GM21723 (cell line): ENCODE measurements around the gene ZCCHC14.
A peak's percentile ranks its signal among the peaks of the same experiment; 100 is the strongest.
"Not testable (repeated sequence)": the region's sequence is repeated elsewhere in the genome, so short reads cannot be mapped to it uniquely, and the experiment has no call there.

Source experiments
- ATAC-seq: cut with Tn5 transposase; IDR thresholded peaks from one replicate; pipeline ENCODE4 v1.9.1; 2021; ENCODE audit warnings: mild to moderate bottlenecking, moderate library complexity; ENCODE audit not compliant: unreplicated experiment

ZCCHC14 gene

DNA sequence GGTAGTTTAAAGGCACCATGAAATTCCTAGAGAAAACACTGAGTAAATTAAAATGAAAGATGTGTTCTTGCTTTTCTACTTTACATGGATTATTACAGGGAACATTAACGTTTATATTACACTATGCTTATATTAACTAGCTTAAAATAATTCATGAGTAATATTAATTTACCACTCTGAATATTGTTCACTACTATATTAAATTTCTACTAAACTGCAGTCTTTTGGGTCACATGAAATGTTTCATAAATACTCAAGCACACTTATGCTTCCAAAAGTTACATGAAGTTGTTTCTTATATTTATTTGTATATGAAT lies 104.0 kb downstream of the ZCCHC14 start:
- ATAC-seq = no peak

DNA sequence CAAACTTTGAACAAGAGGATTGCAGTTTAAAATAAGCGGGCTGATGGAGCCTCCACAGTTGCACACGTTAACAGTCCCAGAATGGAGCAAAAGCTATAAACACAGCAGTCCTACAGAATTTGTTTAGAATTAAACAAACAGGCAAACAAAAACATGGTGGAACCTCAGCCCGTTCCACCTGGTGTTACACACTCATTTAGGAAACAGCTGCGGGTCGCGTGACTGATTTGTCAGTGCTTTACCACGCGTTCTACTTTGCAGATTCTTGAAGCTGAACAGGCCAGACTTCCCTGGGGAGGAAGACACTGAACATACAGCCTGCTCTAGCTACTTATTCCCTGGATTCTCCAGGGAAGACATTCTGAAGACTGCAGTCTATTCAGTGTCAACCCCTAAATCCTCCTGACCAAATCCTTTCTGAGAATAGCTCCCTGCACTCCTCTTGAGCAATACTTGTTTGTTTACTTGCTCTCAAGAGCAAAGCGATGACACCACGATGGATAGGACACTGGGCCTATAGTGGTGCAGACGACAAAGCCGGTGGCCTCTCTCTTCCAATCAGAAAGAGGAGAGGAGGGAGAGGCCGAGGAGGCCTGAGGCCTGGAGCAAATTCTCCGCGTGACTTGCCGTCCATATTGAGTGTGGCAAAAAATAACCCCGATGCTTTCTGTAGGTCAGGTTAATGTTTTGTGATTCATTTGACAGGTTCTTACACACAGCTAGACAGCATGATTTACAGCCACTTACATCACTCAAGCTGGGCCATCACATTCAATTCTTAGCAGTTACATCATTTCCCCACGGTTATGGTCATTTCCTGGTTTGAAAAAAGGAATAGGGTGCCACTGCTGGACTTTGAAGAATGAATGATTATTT lies 104.6 kb downstream of the ZCCHC14 start:
- ATAC-seq = peak; percentile 55

DNA sequence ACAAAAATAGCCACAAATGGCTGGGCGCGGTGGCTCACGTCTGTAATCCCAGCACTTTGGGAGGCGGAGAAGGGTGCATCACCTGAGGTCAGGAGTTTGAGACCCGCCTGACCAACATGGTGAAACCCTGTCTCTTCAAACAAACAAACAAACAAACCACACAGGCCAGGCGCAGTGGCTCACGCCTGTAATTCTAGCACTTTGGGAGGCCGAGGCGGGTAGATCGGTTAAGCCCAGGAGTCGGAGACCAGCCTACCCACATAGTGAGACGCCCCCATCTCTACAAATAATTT lies 108.0 kb downstream of the ZCCHC14 start:
- not testable (repeated sequence) for ATAC-seq

DNA sequence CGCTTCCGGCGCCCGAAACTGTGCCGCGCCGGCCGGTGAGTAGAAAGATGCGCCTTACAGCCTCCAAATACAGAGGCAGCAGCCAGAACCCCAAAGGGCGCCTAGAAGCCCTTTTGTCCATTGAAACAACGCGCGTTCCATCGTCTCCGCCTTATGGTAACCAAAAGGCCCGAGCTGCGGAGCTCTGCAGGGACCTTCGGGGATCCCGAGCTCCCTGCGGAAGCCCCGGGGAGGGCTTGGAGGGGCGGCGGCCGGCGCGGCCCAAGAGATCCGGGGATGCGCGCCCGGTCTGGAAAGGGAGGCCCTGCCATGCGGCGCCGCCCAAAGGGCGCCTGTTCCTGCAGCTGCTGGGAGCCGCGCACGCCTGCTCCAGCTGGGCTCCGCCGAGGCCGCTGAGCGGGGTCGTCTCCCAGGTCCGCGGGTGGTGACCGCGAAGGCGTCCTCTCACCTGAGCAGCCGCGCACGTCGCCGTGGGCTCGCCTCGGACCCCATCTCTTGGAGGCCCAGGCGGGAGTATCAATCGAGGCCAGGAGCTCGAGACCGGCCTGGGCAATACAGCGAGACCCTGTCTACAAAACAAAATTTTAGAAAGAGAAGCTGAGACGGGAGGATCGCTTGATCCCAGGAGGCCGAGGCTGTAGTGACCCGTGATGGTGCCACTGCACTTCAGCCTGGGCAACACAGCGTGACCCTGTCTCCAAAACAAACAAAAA lies 108.5 kb downstream of the ZCCHC14 start:
- peak; percentile 9 for ATAC-seq

DNA sequence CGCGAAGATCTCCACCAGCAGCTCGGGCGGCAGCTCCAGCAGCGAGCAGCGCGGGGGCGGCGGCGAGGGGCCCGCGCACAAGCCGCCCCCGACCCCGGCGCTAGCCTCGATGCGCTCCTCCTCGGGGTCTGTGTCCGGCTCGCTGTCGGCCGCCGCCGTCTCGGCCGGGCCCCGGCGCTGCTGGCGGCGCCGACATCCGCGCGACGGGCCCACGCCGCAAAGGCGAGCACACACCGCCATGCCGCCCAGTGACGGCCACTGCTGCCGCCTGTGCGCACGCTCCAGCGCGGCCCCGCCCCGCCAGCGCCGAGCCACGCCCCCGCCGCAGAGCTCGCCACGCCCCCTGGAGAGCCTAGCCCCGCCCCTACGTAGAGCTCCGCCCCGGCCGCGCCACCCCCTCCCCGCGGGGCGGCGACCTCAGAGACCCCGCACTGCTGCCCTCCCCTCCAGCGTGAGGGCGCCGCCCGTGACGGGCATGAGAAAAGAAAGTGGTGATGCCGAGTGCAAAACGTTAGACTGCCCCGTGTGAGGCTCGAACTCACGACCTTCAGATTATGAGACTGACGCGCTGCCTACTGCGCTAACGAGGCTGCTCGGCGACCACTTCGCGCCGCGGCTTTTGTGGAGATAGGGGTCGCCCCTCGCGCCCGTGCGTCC lies 109.2 kb downstream of the ZCCHC14 start, which contains the start of gene FBXO31:
Gene FBXO31 (minus strand): TSS at position 272 of the 657 bp plus-strand sequence. CDS start 32 bp downstream, at position 240.
- ATAC-seq = peak; percentile 44

DNA sequence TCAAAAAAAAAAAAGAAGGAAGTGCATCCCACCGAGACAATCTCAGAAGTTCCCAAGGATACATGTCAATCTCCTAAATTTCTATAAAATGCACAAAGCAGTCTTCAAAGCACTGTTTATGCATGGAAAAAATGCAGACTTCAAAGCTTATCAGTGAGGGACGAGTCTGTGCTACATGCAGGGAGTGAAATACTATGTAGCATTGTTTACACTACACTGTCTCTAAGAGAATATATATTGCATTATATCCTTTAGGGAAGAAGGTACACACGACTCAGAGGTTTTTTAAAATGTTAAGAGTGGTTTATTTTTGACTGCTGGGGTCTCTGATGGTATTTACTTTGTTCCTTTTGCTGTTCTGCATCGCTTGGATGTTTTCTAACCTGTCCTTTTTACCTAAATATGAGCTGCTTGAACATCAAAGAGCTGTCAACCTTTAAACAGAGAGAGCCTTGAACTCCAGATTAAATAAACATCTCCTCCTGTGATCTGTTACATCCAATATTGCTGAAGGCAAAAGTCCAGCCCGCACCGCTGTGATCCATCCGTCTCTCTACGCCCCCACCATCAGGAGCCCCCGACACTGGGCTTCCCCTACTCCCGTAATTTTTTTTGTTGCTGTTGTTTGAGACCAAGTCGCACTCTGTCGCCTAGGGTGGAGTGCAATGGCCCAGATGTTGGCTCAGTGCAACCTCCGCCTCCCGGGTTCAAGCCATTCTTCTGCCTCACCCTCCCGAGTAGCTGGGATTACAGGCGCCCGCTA lies 110.6 kb downstream of the ZCCHC14 start:
- no peak for ATAC-seq

DNA sequence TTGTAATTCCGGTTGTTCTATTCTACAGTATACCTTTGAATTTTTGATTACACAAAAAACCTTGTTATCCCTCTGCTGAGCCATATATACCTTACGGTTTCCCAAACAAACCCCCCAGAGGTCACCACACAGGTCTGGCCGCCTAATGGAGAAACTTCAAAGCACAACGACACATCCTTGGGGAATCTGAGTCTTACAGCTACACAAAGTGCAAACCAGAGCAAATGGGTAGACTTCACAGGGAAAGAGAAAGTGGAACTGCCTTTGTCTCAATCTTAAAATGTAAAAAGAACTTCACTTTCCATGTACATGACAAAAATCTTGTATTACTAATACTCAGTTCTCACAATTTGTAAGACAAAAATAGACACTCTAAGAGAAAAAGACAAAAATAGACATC lies 111.9 kb downstream of the ZCCHC14 start:
- ATAC-seq = no peak

DNA sequence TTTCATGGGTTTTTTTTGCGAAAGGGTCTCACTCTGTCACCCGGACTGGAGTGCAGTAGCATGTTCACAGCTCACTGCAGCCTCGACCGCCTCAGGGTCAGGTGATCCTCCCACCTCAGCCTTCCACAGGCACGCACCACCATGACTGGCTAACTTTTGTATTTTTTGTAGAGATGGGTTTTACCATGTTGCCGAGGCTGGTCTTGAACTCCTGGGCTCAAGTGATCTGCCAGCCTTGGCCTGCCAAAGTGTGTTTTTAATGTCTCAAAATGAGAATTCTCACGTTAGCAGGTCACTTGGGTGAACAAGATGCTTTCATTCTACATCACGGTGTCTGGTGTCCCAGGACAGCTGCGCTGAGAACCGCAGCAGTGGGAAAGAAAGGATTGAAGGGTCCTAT lies 112.4 kb downstream of the ZCCHC14 start:
- no peak for ATAC-seq

DNA sequence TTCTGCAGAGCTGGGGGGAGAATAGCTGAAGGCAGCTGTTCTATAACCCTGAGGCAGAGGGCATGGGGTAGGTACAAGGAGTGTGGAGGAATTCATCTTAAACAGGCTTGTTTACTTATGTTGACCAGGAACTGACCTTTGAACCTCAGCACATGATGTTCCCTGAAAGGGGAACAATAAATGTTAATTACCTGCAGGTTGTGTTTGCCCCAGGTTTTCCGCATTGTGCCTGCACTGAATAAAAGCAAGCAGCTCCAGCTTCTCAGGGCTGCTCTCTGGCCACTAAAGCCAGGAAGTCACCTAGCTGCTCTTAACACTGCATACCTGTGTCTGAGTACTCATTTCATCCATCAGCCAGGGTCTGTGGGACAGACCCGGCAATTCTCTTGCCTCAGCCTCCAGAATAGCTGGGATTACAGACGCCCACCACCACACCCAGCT lies 113.5 kb downstream of the ZCCHC14 start:
- not testable (repeated sequence) for ATAC-seq

DNA sequence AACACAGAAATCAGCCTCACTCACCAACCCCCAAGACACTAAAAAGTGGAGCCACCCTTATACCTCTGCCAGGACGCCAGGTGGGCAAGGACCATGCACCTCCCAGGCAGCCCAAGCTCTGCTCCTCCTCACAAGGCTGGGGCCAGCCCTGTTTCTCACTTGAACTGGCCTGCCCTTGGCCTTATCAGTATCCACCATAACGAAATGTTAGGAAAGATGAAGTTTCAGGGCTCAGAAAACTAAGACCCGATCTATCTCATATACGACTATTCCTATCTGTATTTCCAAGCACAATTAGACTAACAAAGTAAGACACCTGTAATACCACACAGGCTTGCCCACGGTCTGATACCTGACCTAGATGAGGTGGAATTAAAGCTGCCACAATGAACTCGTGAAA lies 116.2 kb downstream of the ZCCHC14 start:
- no peak for ATAC-seq

DNA sequence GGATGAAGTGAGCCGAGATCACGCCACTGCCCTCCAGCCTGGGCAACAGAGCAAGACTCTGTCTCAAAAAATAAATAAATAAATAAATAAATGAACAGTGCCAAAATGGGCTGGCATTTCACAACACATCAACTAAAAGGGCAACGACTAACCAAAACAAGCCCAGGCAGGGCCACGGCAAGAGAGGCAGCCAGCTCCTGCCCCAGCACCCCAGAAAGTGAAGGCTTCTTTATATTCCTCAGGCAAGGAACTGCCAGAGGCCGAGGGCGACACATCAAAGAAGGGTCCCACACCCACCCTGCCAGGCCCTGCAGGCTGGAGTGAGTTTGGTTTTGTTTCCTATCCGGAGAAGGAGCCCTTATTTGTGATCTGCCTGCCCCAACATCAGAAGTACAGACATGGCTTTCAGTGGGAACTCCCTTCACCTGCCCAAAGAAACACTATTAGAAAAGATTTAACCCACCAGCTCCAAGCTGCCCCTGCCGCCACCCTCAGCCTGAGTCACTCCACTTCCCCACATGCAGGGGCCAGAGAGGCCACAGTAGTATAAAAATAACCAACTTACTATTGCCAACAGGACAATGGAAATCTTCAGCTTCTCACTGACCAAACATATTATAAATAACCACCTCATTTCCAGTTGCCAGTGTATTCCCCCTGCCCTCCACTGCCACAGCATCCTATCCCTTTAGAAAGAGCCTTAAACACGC lies 117.2 kb downstream of the ZCCHC14 start:
- ATAC-seq = no peak

DNA sequence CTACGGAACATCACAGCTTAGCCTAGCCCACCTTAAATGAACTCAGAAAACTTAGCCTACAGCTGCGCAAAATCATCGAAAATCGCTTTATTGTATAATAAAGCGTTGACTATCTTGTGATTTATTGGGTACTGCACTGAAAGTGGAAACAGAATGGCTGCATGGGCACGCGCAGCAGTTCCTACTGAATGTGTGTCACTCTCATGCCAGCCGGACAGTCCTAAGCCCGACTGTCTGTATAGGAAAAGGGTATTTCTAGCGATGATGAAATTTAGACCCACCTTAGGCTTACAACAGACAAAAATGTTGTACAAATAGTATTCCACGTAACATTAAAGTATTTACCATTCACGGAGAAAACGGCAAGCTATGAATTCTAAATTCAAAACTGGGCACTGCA lies 118.5 kb downstream of the ZCCHC14 start:
- ATAC-seq = no peak

DNA sequence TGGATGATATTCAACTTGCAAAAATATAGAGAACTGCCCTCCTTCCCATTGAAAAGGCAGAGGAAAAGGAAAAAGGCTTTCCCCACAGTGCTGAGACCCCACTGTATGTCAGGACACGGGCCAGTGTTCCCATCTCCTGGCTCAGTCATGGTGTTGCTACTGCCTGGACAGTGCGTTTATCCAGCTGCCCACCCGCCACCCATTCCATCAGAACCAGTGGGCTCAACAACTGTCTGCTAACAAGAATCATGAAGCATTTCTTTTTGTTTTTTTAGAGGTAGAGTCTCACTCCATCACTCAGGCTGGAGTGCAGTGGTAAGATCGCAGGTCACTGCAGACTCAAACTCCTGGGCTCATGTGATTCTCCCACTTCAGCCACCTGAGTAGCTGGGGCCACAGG lies 120.5 kb downstream of the ZCCHC14 start:
- ATAC-seq = no peak

DNA sequence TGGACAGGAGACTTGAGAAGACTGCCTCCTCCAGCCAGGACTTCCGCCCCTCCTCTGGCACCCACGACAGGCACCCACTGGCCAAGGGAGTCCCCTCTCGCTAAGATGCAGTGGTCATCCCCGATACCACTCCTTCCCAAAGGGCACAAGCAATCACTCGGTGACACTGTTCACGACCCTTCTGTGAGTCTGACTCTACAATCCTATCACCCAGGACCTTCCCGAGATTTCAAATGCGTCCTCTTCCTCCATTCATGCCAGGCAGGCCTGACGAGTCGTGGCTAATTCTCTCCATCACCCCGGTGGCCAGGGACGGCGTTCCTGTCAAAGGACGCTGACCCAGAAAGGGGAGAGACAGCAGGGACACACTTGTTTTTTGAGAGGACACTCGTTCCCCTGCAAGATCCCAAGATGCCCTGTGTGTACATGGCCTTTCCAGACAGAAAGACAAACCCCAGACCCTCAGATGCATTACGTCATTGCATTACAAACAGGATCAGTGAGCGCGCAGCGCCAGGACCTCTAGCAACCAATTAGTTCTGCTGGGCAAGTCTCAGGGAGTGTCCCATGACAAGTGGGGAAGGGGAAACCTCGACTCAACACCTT lies 121.5 kb downstream of the ZCCHC14 start:
- ATAC-seq = no peak

DNA sequence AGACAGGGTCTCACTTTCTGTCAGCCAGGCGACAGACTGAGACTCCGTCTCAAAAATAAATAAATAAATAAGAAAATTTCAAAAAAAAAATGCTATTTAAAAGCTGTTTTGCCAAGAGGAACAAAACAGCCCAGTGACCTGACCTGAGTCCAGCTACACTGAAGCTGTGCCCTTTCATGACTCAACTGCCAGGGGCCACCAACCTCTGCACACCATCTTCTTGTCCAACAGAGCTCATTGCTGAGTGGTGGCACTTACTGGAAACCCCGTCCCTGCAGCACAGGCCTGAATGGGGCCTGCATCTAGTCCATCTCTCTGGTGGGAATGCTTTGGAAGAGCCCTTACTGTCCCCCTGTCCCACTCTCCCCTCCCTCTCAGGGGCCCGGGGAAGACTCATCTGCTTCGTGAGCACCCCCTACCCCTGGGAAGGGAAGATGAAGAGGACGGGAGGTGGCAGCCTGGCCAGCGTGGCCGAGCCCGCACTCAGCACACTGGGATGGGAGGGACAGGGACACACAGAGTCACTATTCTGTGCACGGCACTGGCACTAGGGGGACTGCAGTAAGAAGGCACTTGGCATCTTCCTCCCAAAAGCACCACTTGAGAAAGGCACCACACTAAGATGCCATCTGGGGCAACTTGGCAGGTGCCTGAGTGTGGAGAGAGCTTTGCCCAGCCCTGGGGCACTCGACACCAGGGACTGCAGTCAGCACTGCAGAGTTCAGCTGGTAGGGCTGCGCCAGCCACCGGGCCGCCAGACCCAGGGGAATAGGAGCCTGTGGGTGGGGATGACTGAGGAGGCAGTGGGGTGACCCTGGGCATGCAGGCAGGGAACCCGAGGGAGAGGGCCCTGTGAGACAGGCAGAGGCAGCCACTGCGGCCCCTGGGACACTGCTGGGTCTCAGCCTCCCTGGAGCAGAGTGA lies 122.8 kb downstream of the ZCCHC14 start:
- ATAC-seq = no peak

DNA sequence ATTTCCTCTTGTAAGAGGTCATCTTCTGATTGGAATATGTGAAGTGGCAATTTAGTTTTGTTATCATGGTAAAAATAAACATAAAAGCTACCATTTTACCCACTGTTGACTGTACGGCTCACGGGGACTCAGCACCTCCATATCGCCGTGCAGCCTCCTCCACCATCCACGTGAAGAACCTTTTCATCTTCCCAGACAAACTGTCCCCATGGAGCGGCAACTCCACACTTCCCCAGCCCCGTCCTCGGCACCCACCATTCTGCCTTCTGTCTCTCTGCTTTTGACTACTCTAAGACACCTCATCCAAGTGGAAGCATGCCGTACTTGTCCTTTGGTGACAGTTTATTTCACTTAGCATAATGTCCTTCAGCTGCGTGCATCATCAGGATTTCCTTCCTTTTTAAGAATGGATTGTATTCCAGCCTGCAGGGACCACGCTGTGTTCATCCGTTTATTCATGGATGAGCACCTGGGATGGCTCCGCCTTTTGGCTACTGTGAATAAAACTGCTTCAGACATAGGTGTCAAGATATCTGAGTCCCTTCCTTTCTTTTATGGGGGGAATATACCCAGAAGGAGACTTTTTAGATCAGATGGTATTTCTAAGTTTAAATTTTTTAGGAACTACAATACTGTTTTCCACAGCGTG lies 123.6 kb downstream of the ZCCHC14 start:
- no peak for ATAC-seq

DNA sequence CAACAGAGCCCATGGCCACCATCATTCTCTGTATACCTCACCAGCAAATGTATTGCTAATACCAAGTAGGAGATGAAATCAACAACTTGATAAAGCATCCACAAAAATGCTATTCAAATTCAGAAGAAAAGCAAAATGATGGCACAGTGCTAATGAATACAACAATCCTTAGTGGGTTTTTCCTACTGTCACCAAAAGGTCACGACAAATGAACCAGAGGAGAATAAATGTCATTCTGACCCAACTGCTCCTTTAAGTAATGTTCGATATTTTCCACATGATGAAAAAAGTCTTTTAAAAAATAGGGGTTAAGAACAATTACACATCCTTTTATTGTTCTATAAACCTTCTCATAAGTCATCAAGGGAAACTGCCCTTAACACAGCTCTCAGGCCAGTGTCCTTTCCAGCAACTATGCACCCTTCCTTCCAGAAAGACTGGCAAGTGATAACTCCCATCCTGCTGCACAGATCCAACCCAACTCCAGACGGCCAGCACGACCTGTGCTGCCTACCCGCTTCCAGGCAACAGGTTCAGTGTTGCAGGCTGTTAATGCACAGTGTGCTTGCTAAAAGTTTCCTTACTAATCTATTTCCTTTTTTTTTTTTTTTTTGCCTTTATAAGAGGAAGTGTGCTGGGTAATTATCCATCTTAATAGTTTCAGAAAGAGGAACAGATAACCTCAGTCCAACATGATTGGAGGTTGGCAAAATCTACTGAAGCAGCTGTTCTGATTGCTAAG lies 124.6 kb downstream of the ZCCHC14 start:
- ATAC-seq = no peak

DNA sequence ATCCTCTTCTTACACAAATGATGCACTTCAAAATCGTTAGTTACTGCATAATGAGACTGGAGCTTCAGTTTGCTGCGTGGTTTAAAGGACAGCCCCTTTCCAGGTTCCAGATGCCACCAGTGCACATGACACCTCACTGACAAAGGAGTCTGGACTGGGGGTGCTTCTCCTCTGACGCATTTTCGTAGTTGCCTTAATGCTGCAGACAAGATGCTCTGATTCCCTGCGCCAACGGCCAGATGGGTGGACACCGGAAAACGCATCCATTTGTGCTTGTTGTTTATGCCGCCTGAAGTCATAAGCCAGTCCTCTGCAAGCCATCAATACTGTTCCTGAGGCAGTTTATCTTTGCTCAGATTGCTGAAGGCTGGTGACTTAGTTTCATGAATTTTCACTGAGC lies 125.3 kb downstream of the ZCCHC14 start:
- ATAC-seq = no peak
